Measurements from ENCODE around the gene POP7.

GRCh38 chr7:100711369-100711768, 5.4 kb downstream of the POP7 start:
- no peak for TF ChIP-seq EZH2 (IDR thresholded peaks at IDR 0.05; ENCODE audit: low read length, unreplicated experiment)
- TF ChIP-seq CTCF (conservative IDR thresholded peaks at IDR 0.05; ENCODE audit: low read depth, low read length), result no peak
